ENCODE results near the gene PIGT.

PIGT gene

GRCh38 chr20:45378191-45378590 is 37.8 kb upstream of the PIGT start, which contains the start of gene TP53TG5:
Gene TP53TG5 (minus strand): TSS chr20:45378325. CDS start chr20:45378236, 89 bp downstream.
- no peak within 1 kb of the TSS for H4K8ac ChIP-seq (ENCODE audit: low read depth, low read length)
- H4K91ac ChIP-seq (ENCODE audit: low read depth, low read length): no peak within 1 kb of the TSS
- no peak within 1 kb of the TSS for H2BK120ac ChIP-seq (ENCODE audit: insufficient read depth, low read length, poor library complexity)
- H3K4ac ChIP-seq (ENCODE audit: low read depth, low read length): no peak within 1 kb of the TSS
- peaks cover 4 to 6% of the 10 kb centered on the region in 2 experiments for H3K36me3 ChIP-seq (ENCODE audit: control insufficient read depth in 1 of 2, insufficient read depth in 2 of 2, low read length in 2 of 2)
- H3K4me2 ChIP-seq (ENCODE audit: low read length): no peak within 1 kb of the TSS
- no peak within 1 kb of the TSS for H3K9ac ChIP-seq (ENCODE audit: low read length)
- peaks cover 3% of the 10 kb centered on the region in 2 experiments for H3K4me1 ChIP-seq (ENCODE audit: control insufficient read depth in 1 of 2, insufficient read depth in 2 of 2, low read length in 2 of 2)
- no peaks in the 10 kb centered on the region for H3K27me3 ChIP-seq (ENCODE audit: insufficient read depth, low read length)
- H3K14ac ChIP-seq (ENCODE audit: low read length): no peak within 1 kb of the TSS
- no peak within 1 kb of the TSS for H2BK12ac ChIP-seq (ENCODE audit: low read length)
- H3K18ac ChIP-seq (ENCODE audit: low read length): no peak within 1 kb of the TSS
- DNase-seq: no peak
- H3K27ac ChIP-seq (ENCODE audit: low read depth, low read length): no peak within 1 kb of the TSS
- no CpG with 5 or more reads among the region's 1 CpG for WGBS (ENCODE audit: extremely low coverage, insufficient coverage, insufficient read length)
- H3K79me2 ChIP-seq (ENCODE audit: control insufficient read depth, insufficient read depth, low read length, poor library complexity): no peaks in the 10 kb centered on the region
- H3K23ac ChIP-seq (ENCODE audit: low read length): no peak within 1 kb of the TSS
- no peaks in the 10 kb centered on the region for H3K9me3 ChIP-seq (ENCODE audit: insufficient read depth, low read depth, low read length)
- no peak within 1 kb of the TSS for H2AK5ac ChIP-seq (ENCODE audit: low read length)
- H3K4me3 ChIP-seq (ENCODE audit: low read depth, low read length): no peak within 1 kb of the TSS
- no peak within 1 kb of the TSS for H2BK5ac ChIP-seq (ENCODE audit: low read depth, low read length, poor library complexity)
- H2AFZ ChIP-seq (ENCODE audit: insufficient read depth, low read length, poor library complexity): no peak within 1 kb of the TSS
- H3K79me1 ChIP-seq (ENCODE audit: low read length): no peaks in the 10 kb centered on the region
- H4K12ac ChIP-seq (ENCODE audit: low read depth, low read length): no peak within 1 kb of the TSS

GRCh38 chr20:45387274-45387673 is 28.7 kb upstream of the PIGT start:
- Histone ChIP-seq H2BK120ac (ENCODE audit: insufficient read depth, low read length, poor library complexity) (no peak overlapping the region), H3K27ac (ENCODE audit: low read depth, low read length) (no peak overlapping the region), H4K91ac (ENCODE audit: low read depth, low read length) (no peak overlapping the region), H3K4me3 (ENCODE audit: low read depth, low read length) (no peak overlapping the region), H3K4ac (ENCODE audit: low read depth, low read length) (no peak overlapping the region), H3K9me3 (ENCODE audit: insufficient read depth, low read depth, low read length) (no peaks in the 10 kb centered on the region), H3K36me3 (ENCODE audit: control insufficient read depth in 1 of 2, insufficient read depth in 2 of 2, low read length in 2 of 2) (no peaks in the 10 kb centered on the region), H3K4me2 (ENCODE audit: low read length) (no peak overlapping the region), H3K4me1 (ENCODE audit: control insufficient read depth in 1 of 2, insufficient read depth in 2 of 2, low read length in 2 of 2) (no peaks in the 10 kb centered on the region), H2AFZ (ENCODE audit: insufficient read depth, low read length, poor library complexity) (no peak overlapping the region), H3K79me1 (ENCODE audit: low read length) (no peaks in the 10 kb centered on the region), H3K9ac (ENCODE audit: low read length) (no peak overlapping the region), H2BK5ac (ENCODE audit: low read depth, low read length, poor library complexity) (no peak overlapping the region), H2BK12ac (ENCODE audit: low read length) (no peak overlapping the region), H3K27me3 (ENCODE audit: insufficient read depth, low read length) (no peaks in the 10 kb centered on the region), H3K79me2 (ENCODE audit: control insufficient read depth, insufficient read depth, low read length, poor library complexity) (no peaks in the 10 kb centered on the region), H3K14ac (ENCODE audit: low read length) (no peak overlapping the region), H4K8ac (ENCODE audit: low read depth, low read length) (no peak overlapping the region), H4K12ac (ENCODE audit: low read depth, low read length) (no peak overlapping the region), H3K23ac (ENCODE audit: low read length) (no peak overlapping the region), H2AK5ac (ENCODE audit: low read length) (no peak overlapping the region), H3K18ac (ENCODE audit: low read length) (no peak overlapping the region)
- no peak for DNase-seq
- no CpG with 5 or more reads among the region's 1 CpG for WGBS (ENCODE audit: extremely low coverage, insufficient coverage, insufficient read length)

- no peak overlapping the region for H3K4me2 ChIP-seq (ENCODE audit: low read length)
- H4K12ac ChIP-seq (ENCODE audit: low read depth, low read length): no peak overlapping the region
- H3K27ac ChIP-seq (ENCODE audit: low read depth, low read length): no peak overlapping the region
- H2AK5ac ChIP-seq (ENCODE audit: low read length): no peak overlapping the region
- H3K36me3 ChIP-seq (ENCODE audit: control insufficient read depth in 1 of 2, insufficient read depth in 2 of 2, low read length in 2 of 2): no peaks in the 10 kb centered on the region
- no peaks in the 10 kb centered on the region for H3K79me1 ChIP-seq (ENCODE audit: low read length)
- H3K9ac ChIP-seq (ENCODE audit: low read length): no peak overlapping the region
- H3K27me3 ChIP-seq (ENCODE audit: insufficient read depth, low read length): no peaks in the 10 kb centered on the region
- H3K18ac ChIP-seq (ENCODE audit: low read length): no peak overlapping the region
- no peak overlapping the region for H3K4me3 ChIP-seq (ENCODE audit: low read depth, low read length)
- H4K91ac ChIP-seq (ENCODE audit: low read depth, low read length): no peak overlapping the region
- no peaks in the 10 kb centered on the region for H3K9me3 ChIP-seq (ENCODE audit: insufficient read depth, low read depth, low read length)
- WGBS (ENCODE audit: extremely low coverage, insufficient coverage, insufficient read length): no CpG with 5 or more reads among the region's 2 CpGs
- no peak overlapping the region for H3K23ac ChIP-seq (ENCODE audit: low read length)
- no peak for DNase-seq
- H4K8ac ChIP-seq (ENCODE audit: low read depth, low read length): no peak overlapping the region
- H2BK120ac ChIP-seq (ENCODE audit: insufficient read depth, low read length, poor library complexity): no peak overlapping the region
- H2AFZ ChIP-seq (ENCODE audit: insufficient read depth, low read length, poor library complexity): no peak overlapping the region
- no peaks in the 10 kb centered on the region for H3K79me2 ChIP-seq (ENCODE audit: control insufficient read depth, insufficient read depth, low read length, poor library complexity)
- no peaks in the 10 kb centered on the region for H3K4me1 ChIP-seq (ENCODE audit: control insufficient read depth in 1 of 2, insufficient read depth in 2 of 2, low read length in 2 of 2)
- no peak overlapping the region for H3K4ac ChIP-seq (ENCODE audit: low read depth, low read length)
- no peak overlapping the region for H3K14ac ChIP-seq (ENCODE audit: low read length)
- no peak overlapping the region for H2BK5ac ChIP-seq (ENCODE audit: low read depth, low read length, poor library complexity)
- no peak overlapping the region for H2BK12ac ChIP-seq (ENCODE audit: low read length)
These were observed 25.0 kb upstream of the PIGT start for GRCh38 chr20:45390931-45391330.

- Histone ChIP-seq H3K36me3 (ENCODE audit: control insufficient read depth in 1 of 2, insufficient read depth in 2 of 2, low read length in 2 of 2) (no peaks in the 10 kb centered on the region), H4K12ac (ENCODE audit: low read depth, low read length) (no peak overlapping the region), H2AK5ac (ENCODE audit: low read length) (no peak overlapping the region), H2AFZ (ENCODE audit: insufficient read depth, low read length, poor library complexity) (no peak overlapping the region), H4K8ac (ENCODE audit: low read depth, low read length) (no peak overlapping the region), H3K4me2 (ENCODE audit: low read length) (no peak overlapping the region), H3K18ac (ENCODE audit: low read length) (no peak overlapping the region), H3K4me3 (ENCODE audit: low read depth, low read length) (no peak overlapping the region), H3K9me3 (ENCODE audit: insufficient read depth, low read depth, low read length) (no peaks in the 10 kb centered on the region), H2BK5ac (ENCODE audit: low read depth, low read length, poor library complexity) (no peak overlapping the region), H4K91ac (ENCODE audit: low read depth, low read length) (no peak overlapping the region), H3K23ac (ENCODE audit: low read length) (no peak overlapping the region), H2BK120ac (ENCODE audit: insufficient read depth, low read length, poor library complexity) (no peak overlapping the region), H3K79me2 (ENCODE audit: control insufficient read depth, insufficient read depth, low read length, poor library complexity) (no peaks in the 10 kb centered on the region), H2BK12ac (ENCODE audit: low read length) (no peak overlapping the region), H3K4me1 (ENCODE audit: control insufficient read depth in 1 of 2, insufficient read depth in 2 of 2, low read length in 2 of 2) (no peaks in the 10 kb centered on the region), H3K14ac (ENCODE audit: low read length) (no peak overlapping the region), H3K4ac (ENCODE audit: low read depth, low read length) (no peak overlapping the region), H3K79me1 (ENCODE audit: low read length) (no peaks in the 10 kb centered on the region), H3K27ac (ENCODE audit: low read depth, low read length) (no peak overlapping the region), H3K9ac (ENCODE audit: low read length) (no peak overlapping the region), H3K27me3 (ENCODE audit: insufficient read depth, low read length) (no peaks in the 10 kb centered on the region)
- no peak for DNase-seq
- no CpG with 5 or more reads among the region's 2 CpGs for WGBS (ENCODE audit: extremely low coverage, insufficient coverage, insufficient read length)
These were observed 24.4 kb upstream of the PIGT start for GRCh38 chr20:45391559-45391958.
